ENCODE measurements around the gene FH.

Gene FH

GRCh38 chr1:241542199-241542907 is 22.8 kb upstream of the FH start:
- Histone ChIP-seq H3K9me3 (ENCODE audit: control insufficient read depth, low read length) (peaks cover 4% of the 10 kb centered on the region), H3K27me3 (replicated peaks; ENCODE audit: control insufficient read depth, insufficient read depth, low read length) (peaks cover 4% of the 10 kb centered on the region), H3K4me3 (ENCODE audit: low read length) (no peak overlapping the region), H3K36me3 (ENCODE audit: control insufficient read depth, insufficient read depth, low read length, severe bottlenecking) (no peaks in the 10 kb centered on the region), H3K4me1 (ENCODE audit: control insufficient read depth, insufficient read depth, low read length) (no peaks in the 10 kb centered on the region), H3K9ac (ENCODE audit: low read length) (no peak overlapping the region)
- DNase-seq (ENCODE audit: low read depth) = no peak

- Histone ChIP-seq H3K4me1 (ENCODE audit: control insufficient read depth, insufficient read depth, low read length) (peaks cover 3% of the 10 kb centered on the region), H3K27me3 (replicated peaks; ENCODE audit: control insufficient read depth, insufficient read depth, low read length) (peaks cover 4% of the 10 kb centered on the region), H3K4me3 (ENCODE audit: low read length) (no peak overlapping the region), H3K9ac (ENCODE audit: low read length) (no peak overlapping the region), H3K9me3 (ENCODE audit: control insufficient read depth, low read length) (no peaks in the 10 kb centered on the region), H3K36me3 (ENCODE audit: control insufficient read depth, insufficient read depth, low read length, severe bottlenecking) (no peaks in the 10 kb centered on the region)
- no peak for DNase-seq (ENCODE audit: low read depth)
Observed at GRCh38 chr1:241536969-241537368, 17.4 kb upstream of the FH start.

- Histone ChIP-seq H3K9me3 (ENCODE audit: control insufficient read depth, low read length) (no peaks in the 10 kb centered on the region), H3K4me3 (ENCODE audit: low read length) (no peak overlapping the region), H3K4me1 (ENCODE audit: control insufficient read depth, insufficient read depth, low read length) (peaks cover 3% of the 10 kb centered on the region), H3K36me3 (ENCODE audit: control insufficient read depth, insufficient read depth, low read length, severe bottlenecking) (no peaks in the 10 kb centered on the region), H3K27me3 (replicated peaks; ENCODE audit: control insufficient read depth, insufficient read depth, low read length) (peaks cover 3% of the 10 kb centered on the region), H3K9ac (ENCODE audit: low read length) (no peak overlapping the region)
- DNase-seq (ENCODE audit: low read depth) = peak; percentile 11
Observed at GRCh38 chr1:241536304-241536703, 16.7 kb upstream of the FH start.

DNA sequence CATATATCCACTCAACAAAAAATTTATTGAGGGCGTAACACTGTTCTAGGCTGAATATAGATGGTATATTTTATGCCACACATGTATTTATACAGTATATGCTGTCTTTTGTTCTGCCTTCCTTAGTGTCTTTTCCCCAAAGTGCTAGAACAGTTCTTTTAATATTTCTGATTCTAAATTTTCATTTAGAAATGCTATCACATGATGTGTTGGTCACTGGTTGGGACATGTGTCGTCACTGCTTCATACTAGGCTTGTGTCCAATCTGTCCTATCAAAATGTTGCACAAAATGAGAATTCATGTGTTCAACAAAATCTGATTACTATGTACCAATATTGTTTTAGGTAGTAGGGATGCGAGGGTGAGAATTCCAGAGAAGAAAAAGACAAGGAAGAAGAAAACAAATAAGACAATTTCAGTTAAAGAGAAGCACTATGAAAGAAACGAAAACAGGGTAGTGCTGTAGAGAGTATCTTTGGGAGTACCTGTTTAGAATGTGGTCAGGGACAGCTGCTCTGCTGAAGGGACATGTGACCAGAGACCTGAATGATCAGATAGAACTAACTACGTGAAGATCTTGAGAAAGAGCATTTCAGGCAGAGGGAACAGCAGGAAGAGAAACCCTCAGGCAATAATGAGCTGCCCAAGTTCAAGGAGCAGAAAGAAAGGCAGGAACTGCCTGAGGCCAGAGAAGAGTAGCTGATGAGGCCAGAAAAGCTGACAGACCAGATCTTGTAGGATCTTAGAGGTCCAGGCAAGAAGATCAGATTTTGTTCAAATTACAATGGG is 14.0 kb upstream of the FH start:
- peak; percentile 8 for DNase-seq (ENCODE audit: low read depth)
- no peak overlapping the region for H3K9ac ChIP-seq (ENCODE audit: low read length)
- no peak overlapping the region for H3K4me3 ChIP-seq (ENCODE audit: low read length)
- no peaks in the 10 kb centered on the region for H3K27me3 ChIP-seq (replicated peaks; ENCODE audit: control insufficient read depth, insufficient read depth, low read length)
- peaks cover 3% of the 10 kb centered on the region for H3K4me1 ChIP-seq (ENCODE audit: control insufficient read depth, insufficient read depth, low read length)
- H3K9me3 ChIP-seq (ENCODE audit: control insufficient read depth, low read length) = no peaks in the 10 kb centered on the region
- no peaks in the 10 kb centered on the region for H3K36me3 ChIP-seq (ENCODE audit: control insufficient read depth, insufficient read depth, low read length, severe bottlenecking)

GRCh38 chr1:241532864-241533263 is 13.3 kb upstream of the FH start:
- no peak overlapping the region for H3K9ac ChIP-seq (ENCODE audit: low read length)
- H3K4me1 ChIP-seq (ENCODE audit: control insufficient read depth, insufficient read depth, low read length) = peaks cover 3% of the 10 kb centered on the region
- no peaks in the 10 kb centered on the region for H3K9me3 ChIP-seq (ENCODE audit: control insufficient read depth, low read length)
- H3K27me3 ChIP-seq (replicated peaks; ENCODE audit: control insufficient read depth, insufficient read depth, low read length) = no peaks in the 10 kb centered on the region
- no peaks in the 10 kb centered on the region for H3K36me3 ChIP-seq (ENCODE audit: control insufficient read depth, insufficient read depth, low read length, severe bottlenecking)
- H3K4me3 ChIP-seq (ENCODE audit: low read length) = no peak overlapping the region
- DNase-seq (ENCODE audit: low read depth) = no peak

DNA sequence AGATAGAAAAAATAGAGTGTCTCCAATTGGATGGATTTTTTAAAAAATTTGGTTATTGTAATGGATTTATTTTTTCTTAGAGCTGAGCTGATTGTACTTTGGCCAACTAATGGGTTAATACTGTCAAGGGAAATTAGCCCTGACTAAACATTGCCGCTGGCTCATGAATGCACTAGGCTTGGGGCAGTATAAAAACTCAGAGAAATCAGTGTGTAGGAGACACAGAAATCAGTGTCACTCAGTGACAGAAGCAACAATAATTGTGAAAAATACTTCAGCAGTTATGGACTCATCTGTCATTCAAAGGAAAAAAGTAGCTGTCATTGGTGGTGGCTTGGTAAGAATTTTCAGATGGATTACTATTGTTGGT is 12.6 kb upstream of the FH start, which contains the start of gene KMO:
Gene KMO, plus strand, starts transcription at position 217 of the 370 bp plus-strand sequence. Its CDS starts 67 bp downstream, at position 284.
- H3K36me3 ChIP-seq (ENCODE audit: control insufficient read depth, insufficient read depth, low read length, severe bottlenecking) = no peaks in the 10 kb centered on the region
- peak within 1 kb of the TSS; percentile 84 for H3K9ac ChIP-seq (ENCODE audit: low read length)
- H3K4me1 ChIP-seq (ENCODE audit: control insufficient read depth, insufficient read depth, low read length) = peaks cover 3% of the 10 kb centered on the region
- no peaks in the 10 kb centered on the region for H3K9me3 ChIP-seq (ENCODE audit: control insufficient read depth, low read length)
- no peak for DNase-seq (ENCODE audit: low read depth)
- H3K4me3 ChIP-seq (ENCODE audit: low read length) = peak within 1 kb of the TSS; percentile 86
- no peaks in the 10 kb centered on the region for H3K27me3 ChIP-seq (replicated peaks; ENCODE audit: control insufficient read depth, insufficient read depth, low read length)

DNA sequence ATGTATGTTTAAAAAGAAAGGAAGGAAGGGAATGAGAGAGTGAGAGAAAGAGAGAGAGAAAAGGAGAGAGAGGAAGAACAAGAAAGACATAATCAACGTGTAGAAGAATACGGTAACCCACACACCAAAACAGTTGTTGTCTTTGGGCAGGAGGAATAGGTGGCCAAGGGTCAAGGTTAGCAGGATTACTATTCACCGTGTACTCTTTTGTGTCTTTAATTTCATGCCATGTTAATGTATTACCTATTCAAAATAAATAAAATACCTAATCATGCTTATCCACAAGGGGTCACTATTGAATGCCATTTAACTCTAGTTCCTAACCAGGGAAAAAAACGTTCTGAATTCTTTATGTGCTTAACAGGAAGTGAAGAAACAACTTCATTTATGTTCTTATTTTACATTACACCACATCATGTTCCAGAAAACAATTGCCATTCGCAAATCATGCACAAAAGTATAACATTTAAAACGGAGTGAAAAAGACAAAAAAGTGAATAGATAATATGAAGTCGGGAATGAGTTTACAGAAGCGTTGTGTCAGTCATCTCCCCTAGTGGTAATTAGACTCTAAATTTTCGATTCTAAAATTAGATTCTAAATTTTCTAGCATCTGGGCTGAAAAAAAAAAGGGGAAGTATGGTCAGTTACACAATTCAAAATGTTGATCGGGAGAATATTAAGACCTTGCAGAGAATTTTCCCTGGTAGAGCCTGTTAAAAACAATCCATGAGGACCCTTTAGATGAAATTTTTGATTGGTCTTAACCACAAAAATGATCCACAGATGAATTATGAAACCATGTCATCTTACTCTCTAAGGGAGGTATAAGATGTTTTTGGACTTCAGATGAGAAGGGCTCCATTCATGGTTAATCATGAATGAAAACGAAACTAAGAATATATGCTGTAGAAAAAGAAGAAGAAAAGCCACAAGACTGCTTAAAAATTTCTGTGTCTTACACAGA is 11.9 kb upstream of the FH start:
- peak; percentile 92 for DNase-seq (ENCODE audit: low read depth)
- Histone ChIP-seq H3K36me3 (ENCODE audit: control insufficient read depth, insufficient read depth, low read length, severe bottlenecking) (no peaks in the 10 kb centered on the region), H3K9me3 (ENCODE audit: control insufficient read depth, low read length) (no peaks in the 10 kb centered on the region), H3K4me3 (ENCODE audit: low read length) (peak overlapping the region; percentile 86), H3K9ac (ENCODE audit: low read length) (peak overlapping the region; percentile 84), H3K27me3 (replicated peaks; ENCODE audit: control insufficient read depth, insufficient read depth, low read length) (no peaks in the 10 kb centered on the region), H3K4me1 (ENCODE audit: control insufficient read depth, insufficient read depth, low read length) (peaks cover 3% of the 10 kb centered on the region)

GRCh38 chr1:241527146-241527545 is 7.6 kb upstream of the FH start:
- Histone ChIP-seq H3K36me3 (ENCODE audit: control insufficient read depth, insufficient read depth, low read length, severe bottlenecking) (no peaks in the 10 kb centered on the region), H3K4me3 (ENCODE audit: low read length) (no peak overlapping the region), H3K9ac (ENCODE audit: low read length) (no peak overlapping the region), H3K27me3 (replicated peaks; ENCODE audit: control insufficient read depth, insufficient read depth, low read length) (peaks cover 12% of the 10 kb centered on the region), H3K9me3 (ENCODE audit: control insufficient read depth, low read length) (no peaks in the 10 kb centered on the region), H3K4me1 (ENCODE audit: control insufficient read depth, insufficient read depth, low read length) (peaks cover under 1% of the 10 kb centered on the region)
- DNase-seq (ENCODE audit: low read depth) = no peak

GRCh38 chr1:241525026-241525425 is 5.5 kb upstream of the FH start:
- DNase-seq (ENCODE audit: low read depth) = no peak
- no peak overlapping the region for H3K4me3 ChIP-seq (ENCODE audit: low read length)
- H3K9ac ChIP-seq (ENCODE audit: low read length) = no peak overlapping the region
- H3K9me3 ChIP-seq (ENCODE audit: control insufficient read depth, low read length) = no peaks in the 10 kb centered on the region
- H3K4me1 ChIP-seq (ENCODE audit: control insufficient read depth, insufficient read depth, low read length) = peaks cover 5% of the 10 kb centered on the region
- peaks cover 12% of the 10 kb centered on the region for H3K27me3 ChIP-seq (replicated peaks; ENCODE audit: control insufficient read depth, insufficient read depth, low read length)
- H3K36me3 ChIP-seq (ENCODE audit: control insufficient read depth, insufficient read depth, low read length, severe bottlenecking) = no peaks in the 10 kb centered on the region

DNA sequence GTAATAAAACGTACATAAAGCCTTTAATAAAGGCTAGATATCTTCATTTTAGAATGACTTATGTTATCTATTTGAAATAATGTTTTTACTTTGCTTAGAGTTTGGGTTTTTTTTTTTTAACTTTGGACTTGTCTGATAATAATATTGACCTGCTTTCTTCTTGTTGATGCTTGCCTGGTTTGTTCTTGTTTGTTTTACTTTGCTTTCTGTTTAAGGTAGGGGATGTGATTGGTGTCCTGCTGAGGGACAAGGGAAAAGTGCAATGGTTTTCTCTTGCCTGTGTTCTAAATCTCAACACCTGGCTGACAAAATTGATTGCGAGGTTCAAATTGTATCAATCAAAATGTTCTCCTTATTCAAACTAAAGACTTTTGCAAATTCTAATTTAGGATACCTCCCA is 2.2 kb upstream of the FH start:
- Histone ChIP-seq H3K9me3 (ENCODE audit: control insufficient read depth, low read length) (no peaks in the 10 kb centered on the region), H3K9ac (ENCODE audit: low read length) (no peak overlapping the region), H3K27me3 (replicated peaks; ENCODE audit: control insufficient read depth, insufficient read depth, low read length) (peaks cover 12% of the 10 kb centered on the region), H3K36me3 (ENCODE audit: control insufficient read depth, insufficient read depth, low read length, severe bottlenecking) (no peaks in the 10 kb centered on the region), H3K4me3 (ENCODE audit: low read length) (no peak overlapping the region), H3K4me1 (ENCODE audit: control insufficient read depth, insufficient read depth, low read length) (peaks cover 17% of the 10 kb centered on the region)
- DNase-seq (ENCODE audit: low read depth) = no peak

- Histone ChIP-seq H3K4me3 (ENCODE audit: low read length) (peak overlapping the region; percentile 83), H3K9me3 (ENCODE audit: control insufficient read depth, low read length) (no peaks in the 10 kb centered on the region), H3K4me1 (ENCODE audit: control insufficient read depth, insufficient read depth, low read length) (peaks cover 17% of the 10 kb centered on the region), H3K27me3 (replicated peaks; ENCODE audit: control insufficient read depth, insufficient read depth, low read length) (peaks cover 12% of the 10 kb centered on the region), H3K9ac (ENCODE audit: low read length) (peak overlapping the region; percentile 89), H3K36me3 (ENCODE audit: control insufficient read depth, insufficient read depth, low read length, severe bottlenecking) (peaks cover 7% of the 10 kb centered on the region)
- DNase-seq (ENCODE audit: low read depth) = no peak
Observed at GRCh38 chr1:241520080-241520465, 518 bp upstream of the FH start.
